H1 (cell line): ENCODE data around the gene DAZAP1. TPM values are rescaled to one million over a fixed set of nuclear protein-coding genes. Genes with fewer than 3 reads are reported as not detected.

Source experiments
- CTCF ChIA-PET: fragments of 300-600 bp; sonication (Branson Sonifier 250); formaldehyde crosslinking; loops from one replicate; lab custom pipeline; 2021; ENCODE audit not compliant: partially characterized antibody; lab: Charles Lee
- POLR2A ChIA-PET: fragments of 300-600 bp; sonication (Branson Sonifier 250); formaldehyde crosslinking; loops from one replicate; lab custom pipeline; 2021; ENCODE audit warnings: inconsistent platforms; ENCODE audit not compliant: partially characterized antibody; lab: Charles Lee
- DNase-seq, 2 experiments: peaks; one replicate each; pipeline versions ENCODE4 v3.0.0 to v3.0.0-alpha.2; 2010 to 2022; ENCODE audit warnings: low spot score in 2 of 2, low read depth in 1 of 2, mixed read lengths in 1 of 2
- FAIRE-seq: peaks from 2 replicates; lab custom pipeline; 2011; peaks lifted over from hg19 to GRCh38; lab: Jason Lieb, UNC
- H2AFZ ChIP-seq: 2 replicates; pipeline ENCODE4 v1.8.1; 2012; ENCODE audit warnings: low read length, inconsistent platforms
- H2AK5ac ChIP-seq: 2 replicates; pipeline ENCODE4 v1.6.1; 2013; ENCODE audit warnings: low read depth, low read length
- H2BK120ac ChIP-seq: replicated peaks from 2 replicates; pipeline ENCODE3; 2013; ENCODE audit warnings: low read depth, low read length, inconsistent platforms
- H2BK12ac ChIP-seq: 2 replicates; pipeline ENCODE4 v1.6.1; 2013; ENCODE audit warnings: low read depth, low read length
- H2BK15ac ChIP-seq: 2 replicates; pipeline ENCODE4 v1.6.1; 2013; ENCODE audit warnings: low read length
- H2BK20ac ChIP-seq: 2 replicates; pipeline ENCODE4 v1.6.1; 2013; ENCODE audit warnings: low read length
- H2BK5ac ChIP-seq: 2 replicates; pipeline ENCODE4 v1.6.1; 2013; ENCODE audit warnings: low read depth, low read length
- H3K14ac ChIP-seq: 2 replicates; pipeline ENCODE4 v1.6.1; 2013; ENCODE audit warnings: inconsistent platforms; ENCODE audit not compliant: insufficient read length
- H3K18ac ChIP-seq: 2 replicates; pipeline ENCODE4 v1.6.1; 2013; ENCODE audit warnings: low read length; ENCODE audit errors: extremely low read depth
- H3K23ac ChIP-seq: 2 replicates; pipeline ENCODE4 v1.6.1; 2013; ENCODE audit warnings: inconsistent platforms; ENCODE audit not compliant: insufficient read length
- H3K23me2 ChIP-seq: 2 replicates; pipeline ENCODE4 v1.6.1; 2013; ENCODE audit warnings: low read depth, low read length
- H3K27ac ChIP-seq: 2 replicates; pipeline ENCODE4 v1.6.1; 2011; ENCODE audit warnings: low read depth, low read length, inconsistent platforms
- H3K27me3 ChIP-seq, 4 experiments: replicated peaks in 1 of 4; 1 replicate in 1 of 4; 2 replicates in 3 of 4; pipeline versions ENCODE4 v1.6.1 to v1.8.1; 2011 to 2013; ENCODE audit warnings: low read length in 3 of 4, mild to moderate bottlenecking in 3 of 4, inconsistent platforms in 2 of 4, mixed read lengths in 2 of 4, moderate library complexity in 1 of 4; ENCODE audit not compliant: control insufficient read depth in 3 of 4, insufficient read depth in 3 of 4; ENCODE audit errors: extremely low read depth in 1 of 4
- H3K36me3 ChIP-seq, 4 experiments: 2 replicates each; pipeline versions ENCODE4 v1.6.1 to v1.8.1; 2011 to 2013; ENCODE audit warnings: mild to moderate bottlenecking in 4 of 4, low read length in 3 of 4, moderate library complexity in 2 of 4, control low read depth in 1 of 4, inconsistent platforms in 1 of 4; ENCODE audit not compliant: insufficient read depth in 4 of 4, control insufficient read depth in 2 of 4
- H3K4ac ChIP-seq: replicated peaks from 2 replicates; pipeline ENCODE3; 2013; ENCODE audit warnings: low read length, low read depth, mixed read lengths, inconsistent platforms; ENCODE audit not compliant: insufficient read length
- H3K4me1 ChIP-seq, 4 experiments: replicated peaks in 1 of 4; 1 replicate in 1 of 4; 2 replicates in 3 of 4; pipeline versions ENCODE4 v1.6.1 to v1.8.1; 2011 to 2013; ENCODE audit warnings: low read length in 3 of 4, inconsistent platforms in 2 of 4, mixed read lengths in 1 of 4; ENCODE audit not compliant: insufficient read depth in 4 of 4, control insufficient read depth in 3 of 4
- H3K4me2 ChIP-seq, 2 experiments: 2 replicates each; pipeline versions ENCODE4 v1.6.1 to v1.8.1; 2011 to 2013; ENCODE audit warnings: low read depth in 2 of 2, low read length in 2 of 2, control low read depth in 1 of 2, inconsistent platforms in 1 of 2, mild to moderate bottlenecking in 1 of 2; ENCODE audit not compliant: insufficient read depth in 1 of 2
- H3K4me3 ChIP-seq, 4 experiments: fragments of 200-600, 300-600 bp in 1 of 4; sonication (generic), shearing (Covaris generic), sonication (Bioruptor Twin) in 1 of 4; 2 replicates each; pipeline versions ENCODE4 v1.5.1 to v1.8.1; 2011 to 2016; ENCODE audit warnings: low read length in 4 of 4, low read depth in 3 of 4, control low read depth in 2 of 4, inconsistent platforms in 2 of 4, mild to moderate bottlenecking in 2 of 4, mixed read lengths in 1 of 4, moderate library complexity in 1 of 4; ENCODE audit not compliant: insufficient read depth in 2 of 4; ENCODE audit errors: extremely low read depth in 1 of 4
- H3K56ac ChIP-seq: replicated peaks from 2 replicates; pipeline ENCODE3; 2013; ENCODE audit warnings: low read depth, mild to moderate bottlenecking, mixed read lengths, low read length, inconsistent platforms; ENCODE audit not compliant: insufficient read length
- H3K79me1 ChIP-seq: 2 replicates; pipeline ENCODE4 v1.6.1; 2013; ENCODE audit warnings: low read depth, low read length, control low read depth
- H3K79me2 ChIP-seq, 2 experiments: 2 replicates each; pipeline versions ENCODE4 v1.6.1 to v1.8.1; 2012 to 2013; ENCODE audit warnings: low read length in 2 of 2, mild to moderate bottlenecking in 2 of 2, inconsistent platforms in 1 of 2; ENCODE audit not compliant: insufficient read depth in 2 of 2, control insufficient read depth in 1 of 2
- H3K9ac ChIP-seq, 4 experiments: replicated peaks in 1 of 4; 1 replicate in 1 of 4; 2 replicates in 3 of 4; pipeline versions ENCODE4 v1.6.1 to v1.8.1; 2011 to 2013; ENCODE audit warnings: low read depth in 3 of 4, low read length in 3 of 4, control low read depth in 2 of 4, mild to moderate bottlenecking in 2 of 4, moderate library complexity in 2 of 4, inconsistent platforms in 1 of 4; ENCODE audit errors: extremely low read depth in 1 of 4
- H3K9me3 ChIP-seq, 2 experiments: 2 replicates each; pipeline versions ENCODE4 v1.6.1 to v1.8.1; 2012 to 2013; ENCODE audit warnings: mild to moderate bottlenecking in 2 of 2, moderate library complexity in 2 of 2, control low read depth in 1 of 2, inconsistent platforms in 1 of 2, low read depth in 1 of 2, low read length in 1 of 2, mixed read lengths in 1 of 2; ENCODE audit not compliant: insufficient read depth in 2 of 2
- H4K20me1 ChIP-seq, 2 experiments: replicated peaks in 1 of 2; 2 replicates each; pipeline versions ENCODE3 to v1.8.1; 2011 to 2013; ENCODE audit warnings: inconsistent platforms in 2 of 2, low read length in 2 of 2, mild to moderate bottlenecking in 1 of 2; ENCODE audit not compliant: insufficient read depth in 2 of 2, control insufficient read depth in 1 of 2
- H4K5ac ChIP-seq: 2 replicates; pipeline ENCODE4 v1.6.1; 2013; ENCODE audit warnings: low read length, low read depth, mixed read lengths, inconsistent platforms; ENCODE audit not compliant: insufficient read length
- H4K8ac ChIP-seq: 2 replicates; pipeline ENCODE4 v1.8.0; 2013; ENCODE audit warnings: mild to moderate bottlenecking, moderate library complexity, low read length, inconsistent platforms; ENCODE audit not compliant: insufficient read depth; ENCODE audit errors: extremely low read depth
- H4K91ac ChIP-seq: replicated peaks from 2 replicates; pipeline ENCODE3; 2013; ENCODE audit warnings: low read length, mixed read lengths, inconsistent platforms; ENCODE audit not compliant: insufficient read length
- BCL11A ChIP-seq, 2 experiments: IDR thresholded peaks; one replicate each; pipeline ENCODE4 v1.6.1; 2011; ENCODE audit warnings: low read depth in 2 of 2, low read length in 2 of 2, mild to moderate bottlenecking in 2 of 2
- EP300 ChIP-seq, 2 experiments: IDR thresholded peaks; 1 replicate in 1 of 2; 2 replicates in 1 of 2; pipeline ENCODE4 v1.6.1; 2011 to 2012; ENCODE audit warnings: low read depth in 2 of 2, low read length in 2 of 2, mild to moderate bottlenecking in 2 of 2, borderline replicate concordance in 1 of 2, inconsistent platforms in 1 of 2, moderate library complexity in 1 of 2
- HDAC2 ChIP-seq, 2 experiments: fragments of 300-600 bp in 1 of 2; sonication (generic) in 1 of 2; IDR thresholded peaks; 2 replicates each; pipeline ENCODE4 v1.6.1; 2011 to 2012; ENCODE audit warnings: low read depth in 2 of 2, low read length in 2 of 2, mild to moderate bottlenecking in 2 of 2, moderate library complexity in 2 of 2, borderline replicate concordance in 1 of 2, inconsistent platforms in 1 of 2
- JUN ChIP-seq: IDR thresholded peaks from 2 replicates; pipeline ENCODE4 v1.6.1; 2011; ENCODE audit warnings: low read depth, mild to moderate bottlenecking, improper control_type of control experiment, low read length
- NANOG ChIP-seq: IDR thresholded peaks from 2 replicates; pipeline ENCODE4 v1.6.1; 2011; ENCODE audit warnings: low read length, low read depth, mild to moderate bottlenecking, inconsistent platforms; ENCODE audit not compliant: insufficient read depth, poor library complexity, severe bottlenecking
- RFX5 ChIP-seq: IDR thresholded peaks from 2 replicates; pipeline ENCODE4 v1.6.1; 2011; ENCODE audit warnings: low read depth, low read length, improper control_type of control experiment, borderline replicate concordance
- ZNF274 ChIP-seq: IDR thresholded peaks from 2 replicates; pipeline ENCODE4 v1.7.0; 2012; ENCODE audit warnings: low read length, borderline replicate concordance; ENCODE audit errors: extremely low read depth
- WGBS, 2 experiments: shearing (Covaris generic) in 1 of 2; methylation state at CpG; one replicate each; pipeline versions ENCODE4 v1.1.6 to v1.1.7; 2013 to 2015; ENCODE audit warnings: low lambda C conversion rate in 2 of 2, mixed read lengths in 2 of 2, inconsistent platforms in 1 of 2, low coverage in 1 of 2, missing lambda C conversion rate in 1 of 2; ENCODE audit not compliant: insufficient replicate concordance in 2 of 2, insufficient coverage in 1 of 2, insufficient read length in 1 of 2; ENCODE audit errors: extremely low coverage in 1 of 2, missing lambda C conversion rate in 1 of 2; 5-methylcytosine and 5-hydroxymethylcytosine counted together
- polyA plus RNA-seq, 7 experiments: library from polyadenylated mRNA; depleted of rRNA in 3 of 7; stranded (reverse) in 5 of 7; unstranded in 2 of 7; fragments of >200 nt in 5 of 7; fragments of 200-250 nt in 2 of 7; gene quantifications; 1 replicate in 5 of 7; 2 replicates in 1 of 7; 4 replicates in 1 of 7; pipeline versions ENCODE4 v1.2.1 to v1.2.3, GENCODE V29; 2011 to 2013; ENCODE audit warnings: missing spikeins in 2 of 7, mixed read lengths in 2 of 7
- total RNA-seq: library from RNA; stranded (reverse); fragmentation: NEBNext Ultra II Directional; extraction: Animal tissue kit (Norgen Biotek cat#: 25700); gene quantifications from 2 replicates; pipeline ENCODE4 v1.2.1, GENCODE V29; 2021

DAZAP1 gene
- total and polyA plus RNA-seq, 2 of the 8 experiments (the other 6 are each of a cell fraction or from before 2014, with no cell fraction given) = 79.6 to 341 TPM

DNA sequence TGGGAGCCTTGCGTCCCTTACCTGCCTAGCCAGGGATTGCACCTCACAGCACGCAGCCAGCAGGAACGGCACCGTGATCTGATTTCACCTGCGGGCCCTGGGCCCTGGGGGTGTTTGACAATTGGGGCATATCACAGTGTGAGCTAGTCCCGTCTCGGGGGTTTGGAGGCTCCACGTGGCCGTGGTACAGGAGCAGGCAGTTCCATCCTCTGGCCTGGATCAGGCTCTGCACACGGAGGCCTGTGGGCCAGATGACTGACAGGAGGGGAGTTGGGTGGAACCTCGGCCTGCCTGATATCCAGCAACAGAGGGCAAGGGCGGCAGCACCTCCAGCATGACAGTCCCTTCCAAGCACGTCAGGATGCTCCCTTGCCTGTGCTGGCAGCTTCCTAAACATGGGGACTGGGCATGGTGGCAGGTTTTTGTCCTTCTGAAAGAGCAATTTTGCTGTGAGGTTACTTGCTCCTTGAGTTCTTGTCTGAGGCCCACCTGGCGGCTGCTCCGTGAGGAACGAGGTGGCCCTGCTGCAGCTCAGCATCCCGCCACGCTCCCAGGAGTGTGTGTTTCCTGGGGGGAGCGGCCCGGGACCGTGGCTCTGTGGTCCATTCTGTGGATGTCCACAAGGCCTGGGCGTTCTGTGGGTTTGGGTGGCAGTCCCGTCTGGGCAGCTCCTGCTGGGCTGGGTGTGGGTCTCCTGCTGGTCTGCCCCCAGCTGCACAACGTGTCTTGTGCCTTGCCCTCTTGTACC is 24.5 kb downstream of the DAZAP1 start:
- Histone ChIP-seq H2BK5ac (no peak overlapping the region), H3K36me3 (peaks cover 28 to 60% (median 52%) of the 10 kb centered on the region in 4 experiments), H3K23me2 (no peaks in the 10 kb centered on the region), H3K79me2 (peaks cover 0 to 2% of the 10 kb centered on the region in 2 experiments; a peak in 1 of 4 replicates), H3K23ac (no peak overlapping the region), H3K79me1 (0 out of 2 replicates have a peak, but pooled peaks cover 2% of the 10 kb centered on the region), H2BK12ac (no peak overlapping the region), H3K27ac (no peak overlapping the region), H2AK5ac (no peak overlapping the region), H3K4me2 (no peak overlapping the region), H2BK15ac (no peak overlapping the region), H4K20me1 (peaks cover 15 to 26% of the 10 kb centered on the region in 2 experiments), H4K8ac (peak overlapping the region; percentile 57; the same call in 1 of the 2 replicates), H3K4me3 (no peak overlapping the region), H3K9ac (no peak overlapping the region), H4K5ac (no peak overlapping the region), H2AFZ (no peak overlapping the region), H3K56ac (no peak overlapping the region), H3K4me1 (no peaks in the 10 kb centered on the region), H2BK20ac (no peak overlapping the region), H3K27me3 (no peaks in the 10 kb centered on the region), H3K9me3 (no peaks in the 10 kb centered on the region), H3K14ac (no peak overlapping the region), H3K18ac (no peak overlapping the region), H3K4ac (no peak overlapping the region), H4K91ac (no peak overlapping the region), H2BK120ac (no peak overlapping the region)
- 97% methylated on average over 24 of the region's 24 CpGs; no CpG with 5 or more reads in 1 of the 2 experiments for WGBS, 2 experiments
- POLR2A ChIA-PET = interaction anchor here (0.9 to 2.7 kb wide), 6 partner anchors 10 to 60 kb away, joined by 3 to 12 read pairs (median 5); no protein-coding TSS in a partner anchor
- FAIRE-seq (no peak), DNase-seq (no peak)
- TF ChIP-seq HDAC2 (IDR thresholded peaks at IDR 0.05; ENCODE audit: borderline replicate concordance in 1 of 2, low read depth in 2 of 2, low read length in 2 of 2) (no peak), JUN (no peak), ZNF274 (no peak), RFX5 (no peak), EP300 (IDR thresholded peaks at IDR 0.05; ENCODE audit: borderline replicate concordance in 1 of 2, low read depth in 2 of 2, low read length in 2 of 2) (no peak), BCL11A (IDR thresholded peaks at IDR 0.05; ENCODE audit: low read depth in 2 of 2, low read length in 2 of 2) (no peak), NANOG (no peak)
- CTCF ChIA-PET = interaction anchor here (2.9 kb wide), 1 partner anchor 13 kb away, joined by 6 read pairs; no protein-coding TSS in a partner anchor
